Caki2 (cell line): Measurements from ENCODE around the gene THSD4. TPM values are rescaled to one million over a fixed set of nuclear protein-coding genes. Genes with fewer than 3 reads are reported as not detected.
"Not testable (repeated sequence)": the region's sequence is repeated elsewhere in the genome, so short reads cannot be mapped to it uniquely, and the experiment has no call there.

ENCODE experiments used
- DNase-seq: peaks from one replicate; pipeline ENCODE4 v3.0.0-alpha.2; 2015; ENCODE audit warnings: low read depth
- in situ Hi-C: cut with HindIII; loops from 2 replicates; pipeline ENCODE4 v1.10.0; 2016; ENCODE audit warnings: low sequenced_read_pairs, low pct_unique_long_range_greater_than_20kb, mixed read lengths
- total RNA-seq: library from RNA; depleted of rRNA; stranded (reverse); fragments of >200 nt; shearing (Covaris generic); gene quantifications from 2 replicates; pipeline ENCODE4 v1.2.3, GENCODE V29; 2014; ENCODE audit warnings: low replicate concordance

THSD4 gene
- total RNA-seq, 1 experiment from 2014 or later: 9.0 TPM

- in situ Hi-C loops: no loop called here
- DNase-seq: no peak
Observed at GRCh38 chr15:71712182-71712581, 596.9 kb downstream of the THSD4 start.

GRCh38 chr15:71713191-71713809 lies 598.0 kb downstream of the THSD4 start:
- no peak for DNase-seq
- in situ Hi-C loops: no loop called here

GRCh38 chr15:71715914-71716313 lies 600.6 kb downstream of the THSD4 start:
- in situ Hi-C loops: no loop called here
- DNase-seq: no peak

GRCh38 chr15:71716990-71717389 lies 601.7 kb downstream of the THSD4 start:
- no peak for DNase-seq
- in situ Hi-C loops: no loop called here

- no peak for DNase-seq
- in situ Hi-C loops: no loop called here
Observed at GRCh38 chr15:71718116-71718910, 603.0 kb downstream of the THSD4 start.

GRCh38 chr15:71723344-71723743 lies 608.1 kb downstream of the THSD4 start:
- in situ Hi-C loops: no loop called here
- no peak for DNase-seq

- DNase-seq, in situ Hi-C loops: not testable (repeated sequence)
Observed at GRCh38 chr15:71725207-71725955, 610.1 kb downstream of the THSD4 start.

- DNase-seq: no peak
- in situ Hi-C loops: no loop called here
Observed at GRCh38 chr15:71728881-71729280, 613.6 kb downstream of the THSD4 start.

GRCh38 chr15:71729319-71729718 lies 614.0 kb downstream of the THSD4 start:
- no peak for DNase-seq
- in situ Hi-C loops: no loop called here

GRCh38 chr15:71730277-71731144 lies 615.2 kb downstream of the THSD4 start:
- in situ Hi-C loops: no loop called here
- DNase-seq: peak; percentile 42

GRCh38 chr15:71732636-71733035 lies 617.4 kb downstream of the THSD4 start:
- in situ Hi-C loops: no loop called here

GRCh38 chr15:71733122-71733521 lies 617.9 kb downstream of the THSD4 start:
- in situ Hi-C loops: no loop called here
- no peak for DNase-seq

More at GRCh38 chr15:71732636-71733035, 617.4 kb downstream of the THSD4 start:
- no peak for DNase-seq

GRCh38 chr15:71734709-71735384 lies 619.6 kb downstream of the THSD4 start:
- DNase-seq: no peak
- in situ Hi-C loops: no loop called here

- in situ Hi-C loops: no loop called here
- DNase-seq: no peak
Observed at GRCh38 chr15:71735385-71735757, 620.1 kb downstream of the THSD4 start.

GRCh38 chr15:71736286-71736947 lies 621.1 kb downstream of the THSD4 start:
- DNase-seq: no peak
- in situ Hi-C loops: no loop called here

- DNase-seq: no peak
- in situ Hi-C loops: no loop called here
Observed at GRCh38 chr15:71737761-71738160, 622.5 kb downstream of the THSD4 start.

GRCh38 chr15:71739355-71739754 lies 624.1 kb downstream of the THSD4 start:
- no peak for DNase-seq
- in situ Hi-C loops: no loop called here
